Uterus (tissue), 2 donors: Measurements from ENCODE around the gene TSPAN5.

Source experiments
- POLR2A ChIP-seq, 2 donors: fragments of 450-650 bp; IDR thresholded peaks; one replicate each; pipeline ENCODE4 v1.6.1; 2016; ENCODE audit warnings: antibody characterized with exemption in 2 of 2, mild to moderate bottlenecking in 1 of 2, moderate library complexity in 1 of 2
- TF ChIP-seq, protein P1 (sequence below), 4 experiments: fragments of 200-600 bp in 2 of 4; fragments of 450-650 bp in 2 of 4; sonication (generic) in 2 of 4; IDR thresholded peaks; one replicate each; pipeline ENCODE4 v1.5.1; 2016 to 2019; ENCODE audit warnings: antibody characterized with exemption in 4 of 4, mild to moderate bottlenecking in 2 of 4, moderate library complexity in 1 of 4

DNA sequence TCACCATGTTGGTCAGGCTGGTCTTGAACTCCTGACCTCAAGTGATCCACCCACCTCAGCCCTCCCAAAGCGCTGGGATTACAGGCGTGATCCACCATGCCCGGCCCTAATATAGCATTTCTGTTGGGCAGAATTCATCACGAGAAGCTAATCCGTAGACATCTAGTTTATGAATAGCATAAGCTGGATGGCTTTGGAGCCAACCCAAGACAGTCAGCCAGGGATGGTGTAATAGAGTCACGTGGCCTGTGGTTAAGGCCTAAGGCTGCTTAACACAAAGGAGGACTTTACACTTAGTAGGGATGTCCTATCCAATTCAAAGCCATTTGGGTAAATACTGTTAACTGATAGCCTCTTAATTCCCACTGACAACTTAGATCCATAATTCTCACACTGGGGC lies 223.6 kb downstream of the TSPAN5 start:
- TF ChIP-seq, protein P1, sequence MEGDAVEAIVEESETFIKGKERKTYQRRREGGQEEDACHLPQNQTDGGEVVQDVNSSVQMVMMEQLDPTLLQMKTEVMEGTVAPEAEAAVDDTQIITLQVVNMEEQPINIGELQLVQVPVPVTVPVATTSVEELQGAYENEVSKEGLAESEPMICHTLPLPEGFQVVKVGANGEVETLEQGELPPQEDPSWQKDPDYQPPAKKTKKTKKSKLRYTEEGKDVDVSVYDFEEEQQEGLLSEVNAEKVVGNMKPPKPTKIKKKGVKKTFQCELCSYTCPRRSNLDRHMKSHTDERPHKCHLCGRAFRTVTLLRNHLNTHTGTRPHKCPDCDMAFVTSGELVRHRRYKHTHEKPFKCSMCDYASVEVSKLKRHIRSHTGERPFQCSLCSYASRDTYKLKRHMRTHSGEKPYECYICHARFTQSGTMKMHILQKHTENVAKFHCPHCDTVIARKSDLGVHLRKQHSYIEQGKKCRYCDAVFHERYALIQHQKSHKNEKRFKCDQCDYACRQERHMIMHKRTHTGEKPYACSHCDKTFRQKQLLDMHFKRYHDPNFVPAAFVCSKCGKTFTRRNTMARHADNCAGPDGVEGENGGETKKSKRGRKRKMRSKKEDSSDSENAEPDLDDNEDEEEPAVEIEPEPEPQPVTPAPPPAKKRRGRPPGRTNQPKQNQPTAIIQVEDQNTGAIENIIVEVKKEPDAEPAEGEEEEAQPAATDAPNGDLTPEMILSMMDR (IDR thresholded peaks at IDR 0.05) = no peak
- no peak for TF ChIP-seq POLR2A (IDR thresholded peaks at IDR 0.05)
